GM12878 (cell line): ENCODE data around the gene PAF1. TPM values are rescaled to one million over a fixed set of nuclear protein-coding genes. Genes with fewer than 3 reads are reported as not detected.

Experiments
- BHLHE40 ChIP-seq, 2 experiments: fragments of 450-650 bp in 1 of 2; IDR thresholded peaks; 2 replicates each; pipeline ENCODE4 v1.6.1; 2011 to 2017; ENCODE audit warnings: low read depth in 2 of 2, borderline replicate concordance in 1 of 2, improper control_type of control experiment in 1 of 2, low read length in 1 of 2, mild to moderate bottlenecking in 1 of 2
- BMI1 ChIP-seq: fragments of 450-650 bp; IDR thresholded peaks from 2 replicates; pipeline ENCODE4 v1.6.1; 2016; ENCODE audit warnings: mild to moderate bottlenecking, moderate library complexity, borderline replicate concordance
- BRCA1 ChIP-seq: IDR thresholded peaks from 2 replicates; pipeline ENCODE4 v1.6.1; 2011; ENCODE audit warnings: low read depth, low read length, improper control_type of control experiment
- CBX5 ChIP-seq: sonication (generic); IDR thresholded peaks from 2 replicates; pipeline ENCODE4 v1.6.1; 2016; ENCODE audit warnings: low read depth, moderate library complexity, mild to moderate bottlenecking, inconsistent platforms
- EGR1 ChIP-seq, 2 experiments: IDR thresholded peaks; 1 replicate in 1 of 2; 2 replicates in 1 of 2; pipeline ENCODE4 v1.6.1; 2011 to 2012; ENCODE audit warnings: low read depth in 2 of 2, low read length in 2 of 2, borderline replicate concordance in 1 of 2, mild to moderate bottlenecking in 1 of 2, moderate library complexity in 1 of 2
- EP300 ChIP-seq, 2 experiments: fragments of 150-350 bp in 1 of 2; IDR thresholded peaks; 2 replicates each; pipeline ENCODE4 v1.6.1; 2011 to 2012; ENCODE audit warnings: low read depth in 2 of 2, low read length in 2 of 2, borderline replicate concordance in 1 of 2, improper control_type of control experiment in 1 of 2, inconsistent platforms in 1 of 2; ENCODE audit not compliant: control insufficient read depth in 1 of 2
- FOS ChIP-seq: IDR thresholded peaks from 3 replicates; pipeline ENCODE4 v1.6.1; 2011; ENCODE audit warnings: borderline replicate concordance; ENCODE audit not compliant: insufficient read length; ENCODE audit errors: extremely low read depth
- FOXM1 ChIP-seq: IDR thresholded peaks from 2 replicates; pipeline ENCODE4 v1.6.1; 2012; ENCODE audit warnings: low read depth, mild to moderate bottlenecking, inconsistent platforms, low read length, moderate library complexity
- HDGF ChIP-seq: fragments of 450-650 bp; IDR thresholded peaks from 2 replicates; pipeline ENCODE4 v1.6.1; 2016; ENCODE audit warnings: antibody characterized with exemption
- IKZF1 ChIP-seq: fragments of 450-650 bp; conservative IDR thresholded peaks from 2 replicates; pipeline ENCODE4 v1.6.1; 2017; ENCODE audit warnings: antibody characterized with exemption, mild to moderate bottlenecking
- IKZF2 ChIP-seq, 2 experiments: fragments of 450-650 bp; IDR thresholded peaks; 2 replicates each; pipeline ENCODE4 v1.6.1; 2017; ENCODE audit warnings: mild to moderate bottlenecking in 2 of 2, moderate library complexity in 2 of 2
- NR2C1 ChIP-seq: fragments of 450-650 bp; IDR thresholded peaks from 2 replicates; pipeline ENCODE4 v1.6.1; 2017; ENCODE audit warnings: antibody characterized with exemption, mild to moderate bottlenecking, moderate library complexity
- NRF1 ChIP-seq: conservative IDR thresholded peaks from 2 replicates; pipeline ENCODE4 v1.6.1; 2011; ENCODE audit warnings: mild to moderate bottlenecking, low read depth, low read length, improper control_type of control experiment
- PAX5 ChIP-seq: IDR thresholded peaks from 2 replicates; pipeline ENCODE4 v1.6.1; 2011; ENCODE audit warnings: low read depth, low read length, borderline replicate concordance
- POLR2A ChIP-seq: IDR thresholded peaks from 2 replicates; pipeline ENCODE4 v1.6.1; 2011; ENCODE audit warnings: low read depth, mild to moderate bottlenecking, low read length
- SP1 ChIP-seq: IDR thresholded peaks from one replicate; pipeline ENCODE4 v1.6.1; 2011; ENCODE audit warnings: low read depth, low read length
- SREBF2 ChIP-seq: IDR thresholded peaks from 2 replicates; pipeline ENCODE4 v1.6.1; 2012; ENCODE audit warnings: mild to moderate bottlenecking, low read length
- SUPT20H ChIP-seq: IDR thresholded peaks from 2 replicates; pipeline ENCODE4 v1.6.1; 2011; ENCODE audit warnings: low read depth, mild to moderate bottlenecking, low read length, moderate library complexity, borderline replicate concordance; ENCODE audit not compliant: control insufficient read depth
- TAF1 ChIP-seq: IDR thresholded peaks from 2 replicates; pipeline ENCODE4 v1.6.1; 2011; ENCODE audit warnings: mild to moderate bottlenecking, low read depth, low read length, borderline replicate concordance
- YY1 ChIP-seq: IDR thresholded peaks from 2 replicates; pipeline ENCODE4 v1.6.1; 2011; ENCODE audit warnings: low read depth, mild to moderate bottlenecking, low read length
- ZBED1 ChIP-seq: IDR thresholded peaks from 2 replicates; pipeline ENCODE4 v1.6.1; 2016; ENCODE audit warnings: borderline replicate concordance
- ZSCAN29 ChIP-seq: fragments of 450-650 bp; IDR thresholded peaks from 2 replicates; pipeline ENCODE4 v1.6.1; 2017; ENCODE audit warnings: mild to moderate bottlenecking, moderate library complexity
- ZZZ3 ChIP-seq: IDR thresholded peaks from 2 replicates; pipeline ENCODE4 v1.6.1; 2011; ENCODE audit warnings: low read depth; ENCODE audit not compliant: control insufficient read depth, insufficient read length
- polyA plus RNA-seq, 11 experiments: library from polyadenylated mRNA; depleted of rRNA in 4 of 11; unstranded in 6 of 11; stranded (reverse) in 5 of 11; fragments of >200 nt; fragmentation: Nextera tagmentation in 4 of 11; fragmentation: Illumina TruSeq in 1 of 11; extraction: Ambion mirVana in 4 of 11; extraction: Trizol in 1 of 11; gene quantifications; 1 replicate in 1 of 11; 2 replicates in 10 of 11; pipeline versions ENCODE4 v1.2.1 to v1.2.3, GENCODE V29; 2011 to 2016; ENCODE audit warnings: inconsistent platforms in 2 of 11, missing spikeins in 2 of 11, low read depth in 1 of 11
- total RNA-seq, 4 experiments: library from RNA; depleted of rRNA in 3 of 4; stranded (reverse); fragments of >200 nt in 3 of 4; fragmentation: Illumina TruSeq in 1 of 4; extraction: Trizol in 1 of 4; gene quantifications; 2 replicates each; pipeline versions ENCODE4 v1.2.1 to v1.2.3, GENCODE V29; 2013 to 2021
- TF ChIP-seq, protein P1 (sequence below): fragments of 450-650 bp; IDR thresholded peaks from 2 replicates; pipeline ENCODE4 v1.6.1; 2018; ENCODE audit warnings: mild to moderate bottlenecking, low read depth, moderate library complexity; ENCODE audit not compliant: partially characterized antibody
- TF ChIP-seq, protein P2 (sequence below): IDR thresholded peaks from 2 replicates; pipeline ENCODE4 v1.6.1; 2011; ENCODE audit warnings: low read depth, mild to moderate bottlenecking, low read length, moderate library complexity, borderline replicate concordance; ENCODE audit errors: extremely low read depth
- TF ChIP-seq, protein P3 (sequence below): fragments of 450-650 bp; IDR thresholded peaks from 2 replicates; pipeline ENCODE4 v1.6.1; 2014; ENCODE audit warnings: mild to moderate bottlenecking
- TF ChIP-seq, protein P4 (sequence below): fragments of 150-350 bp; IDR thresholded peaks from 2 replicates; pipeline ENCODE4 v1.6.1; 2014; ENCODE audit warnings: mild to moderate bottlenecking, low read depth, low read length

The PAF1 gene
- total and polyA plus RNA-seq, 10 of the 15 experiments (the other 5 are each of a cell fraction or from before 2014, with no cell fraction given) = 1.7 to 45.8 (median 39.6) TPM

GRCh38 chr19:39413272-39413910 lies 22.5 kb upstream of the PAF1 start (continued):
- TF ChIP-seq EP300 (IDR thresholded peaks at IDR 0.05; ENCODE audit: borderline replicate concordance in 1 of 2, control insufficient read depth in 1 of 2, low read depth in 2 of 2, low read length in 2 of 2) = no peak
- peak; percentile 44 to 52; a peak in 3 of 4 replicates for TF ChIP-seq IKZF2 (IDR thresholded peaks at IDR 0.05)
- TF ChIP-seq, protein P1, sequence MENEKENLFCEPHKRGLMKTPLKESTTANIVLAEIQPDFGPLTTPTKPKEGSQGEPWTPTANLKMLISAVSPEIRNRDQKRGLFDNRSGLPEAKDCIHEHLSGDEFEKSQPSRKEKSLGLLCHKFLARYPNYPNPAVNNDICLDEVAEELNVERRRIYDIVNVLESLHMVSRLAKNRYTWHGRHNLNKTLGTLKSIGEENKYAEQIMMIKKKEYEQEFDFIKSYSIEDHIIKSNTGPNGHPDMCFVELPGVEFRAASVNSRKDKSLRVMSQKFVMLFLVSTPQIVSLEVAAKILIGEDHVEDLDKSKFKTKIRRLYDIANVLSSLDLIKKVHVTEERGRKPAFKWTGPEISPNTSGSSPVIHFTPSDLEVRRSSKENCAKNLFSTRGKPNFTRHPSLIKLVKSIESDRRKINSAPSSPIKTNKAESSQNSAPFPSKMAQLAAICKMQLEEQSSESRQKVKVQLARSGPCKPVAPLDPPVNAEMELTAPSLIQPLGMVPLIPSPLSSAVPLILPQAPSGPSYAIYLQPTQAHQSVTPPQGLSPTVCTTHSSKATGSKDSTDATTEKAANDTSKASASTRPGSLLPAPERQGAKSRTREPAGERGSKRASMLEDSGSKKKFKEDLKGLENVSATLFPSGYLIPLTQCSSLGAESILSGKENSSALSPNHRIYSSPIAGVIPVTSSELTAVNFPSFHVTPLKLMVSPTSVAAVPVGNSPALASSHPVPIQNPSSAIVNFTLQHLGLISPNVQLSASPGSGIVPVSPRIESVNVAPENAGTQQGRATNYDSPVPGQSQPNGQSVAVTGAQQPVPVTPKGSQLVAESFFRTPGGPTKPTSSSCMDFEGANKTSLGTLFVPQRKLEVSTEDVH = no peak
- no peak for TF ChIP-seq ZSCAN29
- peak; percentile 66 for TF ChIP-seq IKZF1
- TF ChIP-seq NR2C1 = no peak
- TF ChIP-seq SUPT20H = no peak
- TF ChIP-seq SP1 = no peak
- TF ChIP-seq, protein P2, sequence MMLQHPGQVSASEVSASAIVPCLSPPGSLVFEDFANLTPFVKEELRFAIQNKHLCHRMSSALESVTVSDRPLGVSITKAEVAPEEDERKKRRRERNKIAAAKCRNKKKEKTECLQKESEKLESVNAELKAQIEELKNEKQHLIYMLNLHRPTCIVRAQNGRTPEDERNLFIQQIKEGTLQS = no peak
- TF ChIP-seq HDGF = no peak
- TF ChIP-seq ZBED1 = no peak
- no peak for TF ChIP-seq FOXM1
- TF ChIP-seq SREBF2 = no peak
- TF ChIP-seq POLR2A = peak; percentile 43; the same call in 1 of the 2 replicates
- no peak for TF ChIP-seq FOS
- TF ChIP-seq TAF1 = no peak
- peak in 1 of 2 experiments; percentile 83; a peak in 2 of 3 replicates for TF ChIP-seq EGR1 (IDR thresholded peaks at IDR 0.05; ENCODE audit: borderline replicate concordance in 1 of 2, low read depth in 2 of 2, low read length in 2 of 2)
- TF ChIP-seq YY1 = no peak
- TF ChIP-seq, protein P3, sequence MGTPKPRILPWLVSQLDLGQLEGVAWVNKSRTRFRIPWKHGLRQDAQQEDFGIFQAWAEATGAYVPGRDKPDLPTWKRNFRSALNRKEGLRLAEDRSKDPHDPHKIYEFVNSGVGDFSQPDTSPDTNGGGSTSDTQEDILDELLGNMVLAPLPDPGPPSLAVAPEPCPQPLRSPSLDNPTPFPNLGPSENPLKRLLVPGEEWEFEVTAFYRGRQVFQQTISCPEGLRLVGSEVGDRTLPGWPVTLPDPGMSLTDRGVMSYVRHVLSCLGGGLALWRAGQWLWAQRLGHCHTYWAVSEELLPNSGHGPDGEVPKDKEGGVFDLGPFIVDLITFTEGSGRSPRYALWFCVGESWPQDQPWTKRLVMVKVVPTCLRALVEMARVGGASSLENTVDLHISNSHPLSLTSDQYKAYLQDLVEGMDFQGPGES = no peak
- no peak for TF ChIP-seq ZZZ3
- TF ChIP-seq, protein P4, sequence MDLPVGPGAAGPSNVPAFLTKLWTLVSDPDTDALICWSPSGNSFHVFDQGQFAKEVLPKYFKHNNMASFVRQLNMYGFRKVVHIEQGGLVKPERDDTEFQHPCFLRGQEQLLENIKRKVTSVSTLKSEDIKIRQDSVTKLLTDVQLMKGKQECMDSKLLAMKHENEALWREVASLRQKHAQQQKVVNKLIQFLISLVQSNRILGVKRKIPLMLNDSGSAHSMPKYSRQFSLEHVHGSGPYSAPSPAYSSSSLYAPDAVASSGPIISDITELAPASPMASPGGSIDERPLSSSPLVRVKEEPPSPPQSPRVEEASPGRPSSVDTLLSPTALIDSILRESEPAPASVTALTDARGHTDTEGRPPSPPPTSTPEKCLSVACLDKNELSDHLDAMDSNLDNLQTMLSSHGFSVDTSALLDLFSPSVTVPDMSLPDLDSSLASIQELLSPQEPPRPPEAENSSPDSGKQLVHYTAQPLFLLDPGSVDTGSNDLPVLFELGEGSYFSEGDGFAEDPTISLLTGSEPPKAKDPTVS = no peak
- no peak for TF ChIP-seq BRCA1
- TF ChIP-seq BMI1 = no peak
- TF ChIP-seq BHLHE40 (IDR thresholded peaks at IDR 0.05; ENCODE audit: borderline replicate concordance in 1 of 2, low read depth in 2 of 2, low read length in 1 of 2) = no peak; a peak in 1 of 4 replicates
- TF ChIP-seq PAX5 = 0 out of 2 replicates have a peak, but pooled peaks have one; percentile 7
- no peak for TF ChIP-seq NRF1
- TF ChIP-seq CBX5 = no peak
